ENCODE results near the gene VAV3.

The VAV3 gene

GRCh38 chr1:107871687-107872395 lies 93.1 kb downstream of the VAV3 start:
- TF ChIP-seq, protein P1, sequence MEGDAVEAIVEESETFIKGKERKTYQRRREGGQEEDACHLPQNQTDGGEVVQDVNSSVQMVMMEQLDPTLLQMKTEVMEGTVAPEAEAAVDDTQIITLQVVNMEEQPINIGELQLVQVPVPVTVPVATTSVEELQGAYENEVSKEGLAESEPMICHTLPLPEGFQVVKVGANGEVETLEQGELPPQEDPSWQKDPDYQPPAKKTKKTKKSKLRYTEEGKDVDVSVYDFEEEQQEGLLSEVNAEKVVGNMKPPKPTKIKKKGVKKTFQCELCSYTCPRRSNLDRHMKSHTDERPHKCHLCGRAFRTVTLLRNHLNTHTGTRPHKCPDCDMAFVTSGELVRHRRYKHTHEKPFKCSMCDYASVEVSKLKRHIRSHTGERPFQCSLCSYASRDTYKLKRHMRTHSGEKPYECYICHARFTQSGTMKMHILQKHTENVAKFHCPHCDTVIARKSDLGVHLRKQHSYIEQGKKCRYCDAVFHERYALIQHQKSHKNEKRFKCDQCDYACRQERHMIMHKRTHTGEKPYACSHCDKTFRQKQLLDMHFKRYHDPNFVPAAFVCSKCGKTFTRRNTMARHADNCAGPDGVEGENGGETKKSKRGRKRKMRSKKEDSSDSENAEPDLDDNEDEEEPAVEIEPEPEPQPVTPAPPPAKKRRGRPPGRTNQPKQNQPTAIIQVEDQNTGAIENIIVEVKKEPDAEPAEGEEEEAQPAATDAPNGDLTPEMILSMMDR (conservative IDR thresholded peaks at IDR 0.05; ENCODE audit: control insufficient read depth, insufficient read depth, low read depth, low read length) = no peak
- peak; percentile 15 for DNase-seq (ENCODE audit: low read depth)
- H3K4me3 ChIP-seq (ENCODE audit: control insufficient read depth, low read depth, low read length) = no peak overlapping the region

DNA sequence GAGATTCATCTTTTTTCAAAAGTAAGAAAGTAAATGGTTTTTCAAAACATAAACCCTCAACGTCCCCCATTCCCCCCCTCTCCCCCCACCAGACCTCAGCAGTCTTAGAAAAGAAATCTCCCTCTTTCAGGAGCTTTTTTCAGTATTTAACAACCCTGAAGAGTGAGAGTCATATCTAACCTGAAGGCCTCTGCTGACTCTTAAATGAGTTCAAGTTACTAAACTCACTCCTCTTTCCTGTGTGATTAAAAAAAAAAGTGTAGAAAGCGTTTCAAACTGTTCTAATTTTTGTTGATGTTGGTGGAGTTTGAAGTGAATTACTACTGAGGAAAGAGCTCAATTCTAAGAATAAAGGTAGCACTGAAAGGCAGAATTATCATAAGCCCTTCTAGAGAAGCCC lies 93.7 kb downstream of the VAV3 start:
- no peak for DNase-seq (ENCODE audit: low read depth)
- no peak overlapping the region for H3K4me3 ChIP-seq (ENCODE audit: control insufficient read depth, low read depth, low read length)
- TF ChIP-seq, protein P1 (conservative IDR thresholded peaks at IDR 0.05; ENCODE audit: control insufficient read depth, insufficient read depth, low read depth, low read length) = no peak

DNA sequence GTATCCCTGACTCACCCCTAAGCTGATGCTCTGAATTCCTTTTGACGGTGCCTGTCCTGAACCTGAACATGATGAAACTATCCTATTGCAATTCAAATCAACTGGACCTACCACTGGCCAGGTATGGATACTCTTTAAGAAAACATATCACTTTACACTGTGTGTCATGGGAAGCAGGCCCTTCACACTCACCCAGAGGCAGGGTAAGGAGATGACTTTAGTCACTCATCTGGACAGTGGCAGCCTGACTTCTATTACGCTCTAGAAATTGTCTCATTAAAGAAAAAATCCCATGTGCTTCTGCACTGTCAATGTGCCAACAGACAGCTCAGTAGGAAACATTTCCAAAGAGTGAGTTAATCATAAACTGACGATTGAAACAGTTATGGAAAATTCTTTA lies 94.3 kb downstream of the VAV3 start:
- peak; percentile 63 for DNase-seq (ENCODE audit: low read depth)
- no peak overlapping the region for H3K4me3 ChIP-seq (ENCODE audit: control insufficient read depth, low read depth, low read length)
- TF ChIP-seq, protein P1 (conservative IDR thresholded peaks at IDR 0.05; ENCODE audit: control insufficient read depth, insufficient read depth, low read depth, low read length) = no peak

DNA sequence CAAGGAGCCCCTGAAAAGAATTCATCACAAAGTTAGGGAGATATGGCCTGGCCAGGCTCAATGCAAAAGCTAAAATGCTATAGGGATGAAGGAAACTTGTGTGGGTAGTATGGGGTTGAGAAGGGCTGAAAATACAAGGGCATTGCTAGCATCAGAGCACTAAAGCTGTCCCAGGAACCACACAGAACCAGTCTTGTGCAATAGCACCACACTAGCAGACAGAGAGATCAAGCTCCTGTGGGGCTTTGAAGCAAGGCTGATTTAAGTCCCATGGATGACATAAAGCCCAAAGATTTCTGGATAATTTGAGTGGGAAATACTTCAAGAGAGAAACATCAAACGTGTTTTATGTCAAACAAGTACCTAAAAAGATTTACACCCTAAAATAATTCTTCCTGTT lies 97.1 kb downstream of the VAV3 start:
- no peak for DNase-seq (ENCODE audit: low read depth)
- H3K4me3 ChIP-seq (ENCODE audit: control insufficient read depth, low read depth, low read length) = no peak overlapping the region
- TF ChIP-seq, protein P1 (conservative IDR thresholded peaks at IDR 0.05; ENCODE audit: control insufficient read depth, insufficient read depth, low read depth, low read length) = no peak

DNA sequence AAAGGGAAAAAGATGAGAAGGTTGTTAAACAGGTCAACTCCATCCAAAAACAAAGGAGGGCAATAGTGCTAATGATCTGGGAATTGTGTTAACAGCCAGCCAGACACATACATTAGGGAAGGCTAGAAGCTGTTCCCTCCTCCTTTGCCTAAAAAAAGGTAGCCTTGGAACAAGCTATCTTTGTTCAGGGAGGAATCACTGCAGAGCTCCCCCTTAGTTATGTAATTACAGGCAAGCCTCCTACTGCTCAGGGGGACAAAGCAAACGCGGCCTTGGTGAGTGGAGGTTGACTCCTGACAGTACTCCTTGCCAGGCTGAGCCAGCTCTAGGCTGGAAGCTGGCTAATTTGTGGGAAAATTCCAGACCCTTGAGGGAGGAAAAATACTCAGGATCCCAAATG lies 97.6 kb downstream of the VAV3 start:
- TF ChIP-seq, protein P1 (conservative IDR thresholded peaks at IDR 0.05; ENCODE audit: control insufficient read depth, insufficient read depth, low read depth, low read length) = no peak
- H3K4me3 ChIP-seq (ENCODE audit: control insufficient read depth, low read depth, low read length) = no peak overlapping the region
- DNase-seq (ENCODE audit: low read depth) = no peak

GRCh38 chr1:107866870-107867269 lies 98.1 kb downstream of the VAV3 start:
- H3K4me3 ChIP-seq (ENCODE audit: control insufficient read depth, low read depth, low read length) = no peak overlapping the region
- TF ChIP-seq, protein P1 (conservative IDR thresholded peaks at IDR 0.05; ENCODE audit: control insufficient read depth, insufficient read depth, low read depth, low read length) = no peak
- DNase-seq (ENCODE audit: low read depth) = no peak
